ENCODE measurements around the gene ZNF71.
A peak's percentile ranks its signal among the peaks of the same experiment; 100 is the strongest.

The ZNF71 gene

DNA sequence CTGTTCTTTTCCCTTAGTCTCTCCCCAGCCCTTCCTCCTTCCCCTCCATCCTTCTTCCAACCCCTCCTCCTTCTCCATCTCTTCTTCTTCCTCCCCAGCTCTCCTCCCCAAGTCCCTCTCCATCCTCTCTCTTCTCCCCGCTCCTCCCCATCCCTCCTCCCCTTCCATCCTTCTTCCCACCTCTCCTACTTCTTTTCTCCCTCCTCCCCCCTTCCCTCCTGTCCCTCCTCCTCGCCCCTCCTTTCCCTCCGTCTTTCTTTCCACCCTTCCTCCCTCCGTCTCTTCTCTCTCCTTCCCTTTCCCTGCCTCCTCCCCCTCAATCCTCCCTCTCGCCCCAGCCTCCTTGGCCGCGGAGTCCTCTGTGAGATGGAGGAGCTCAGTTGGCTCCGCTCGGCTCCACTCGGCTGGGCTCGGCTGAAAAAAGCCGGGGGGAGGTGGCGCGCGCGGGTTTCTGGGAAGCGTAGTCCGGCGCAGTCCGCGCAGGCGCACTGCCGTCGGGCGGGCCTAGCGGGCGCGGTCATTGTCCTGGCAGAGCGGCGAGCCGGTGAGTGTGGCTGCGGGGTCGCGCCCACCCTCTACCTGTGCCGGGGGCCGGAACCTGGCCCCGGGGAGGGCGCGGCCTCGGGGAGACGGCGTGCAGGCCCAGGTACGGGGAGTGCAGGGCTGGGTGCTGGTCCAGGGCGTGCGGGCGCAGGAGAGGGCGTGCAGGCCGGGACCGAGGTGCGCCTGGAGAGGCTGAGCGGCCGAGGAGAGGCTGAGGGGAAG is at the start of gene ZNF71:
ZNF71 (plus strand) TSS at position 520 of the 765 bp plus-strand sequence. CDS start 6,257 bp downstream, outside the sequence.
- DNase-seq (ENCODE audit: low spot score), result peak; percentile 85
- Mint-ChIP-seq H3K4me3 (peak within 1 kb of the TSS; percentile 95), H3K36me3 (ENCODE audit: low read depth) (peaks cover 19% of the 10 kb centered on the region), H3K27me3 (ENCODE audit: low read depth) (no peaks in the 10 kb centered on the region), H3K27ac (peak within 1 kb of the TSS; percentile 71), H3K9me3 (peaks cover 60% of the 10 kb centered on the region), H3K4me1 (ENCODE audit: low read depth) (peaks cover 10% of the 10 kb centered on the region)

DNA sequence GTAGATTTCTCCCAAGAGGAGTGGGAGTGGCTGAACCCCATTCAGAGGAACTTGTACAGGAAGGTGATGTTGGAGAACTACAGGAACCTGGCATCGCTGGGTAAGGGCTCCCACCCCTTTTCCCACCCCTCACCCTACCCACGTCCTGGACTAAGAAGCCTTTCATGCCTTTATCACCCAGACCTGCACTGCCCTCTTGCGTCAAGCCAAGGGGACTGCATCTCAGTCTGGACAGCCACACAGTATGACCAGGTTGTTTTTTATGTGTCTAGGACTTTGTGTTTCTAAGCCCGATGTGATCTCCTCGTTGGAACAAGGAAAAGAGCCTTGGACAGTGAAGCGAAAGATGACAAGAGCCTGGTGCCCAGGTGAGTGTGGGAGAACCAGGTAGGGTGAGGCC is 47.6 kb upstream of the ZNF71 start:
- no peaks in the 10 kb centered on the region for H3K4me1 Mint-ChIP-seq (ENCODE audit: low read depth)
- peaks cover 60% of the 10 kb centered on the region for H3K9me3 Mint-ChIP-seq
- no peak for DNase-seq (ENCODE audit: low spot score)
- H3K27ac Mint-ChIP-seq, result no peak overlapping the region
- no peak overlapping the region for H3K4me3 Mint-ChIP-seq
- H3K36me3 Mint-ChIP-seq (ENCODE audit: low read depth), result peaks cover 34% of the 10 kb centered on the region
- no peaks in the 10 kb centered on the region for H3K27me3 Mint-ChIP-seq (ENCODE audit: low read depth)

DNA sequence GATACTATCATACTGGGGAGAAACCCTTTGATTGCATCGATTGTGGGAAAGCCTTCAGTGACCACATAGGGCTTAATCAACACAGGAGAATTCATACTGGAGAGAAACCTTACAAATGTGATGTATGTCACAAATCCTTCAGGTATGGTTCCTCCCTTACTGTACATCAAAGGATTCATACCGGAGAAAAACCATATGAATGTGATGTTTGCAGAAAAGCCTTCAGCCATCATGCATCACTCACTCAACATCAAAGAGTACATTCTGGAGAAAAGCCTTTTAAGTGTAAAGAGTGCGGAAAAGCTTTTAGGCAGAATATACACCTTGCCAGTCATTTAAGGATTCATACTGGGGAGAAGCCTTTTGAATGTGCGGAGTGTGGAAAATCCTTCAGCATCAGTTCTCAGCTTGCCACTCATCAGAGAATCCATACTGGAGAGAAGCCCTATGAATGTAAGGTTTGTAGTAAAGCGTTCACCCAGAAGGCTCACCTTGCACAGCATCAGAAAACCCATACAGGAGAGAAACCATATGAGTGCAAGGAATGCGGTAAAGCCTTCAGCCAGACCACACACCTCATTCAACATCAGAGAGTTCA is 40.7 kb upstream of the ZNF71 start:
- peaks cover 28% of the 10 kb centered on the region for H3K36me3 Mint-ChIP-seq (ENCODE audit: low read depth)
- peaks cover 64% of the 10 kb centered on the region for H3K9me3 Mint-ChIP-seq
- H3K27ac Mint-ChIP-seq, result no peak overlapping the region
- no peaks in the 10 kb centered on the region for H3K4me1 Mint-ChIP-seq (ENCODE audit: low read depth)
- no peak for DNase-seq (ENCODE audit: low spot score)
- H3K4me3 Mint-ChIP-seq, result no peak overlapping the region
- no peaks in the 10 kb centered on the region for H3K27me3 Mint-ChIP-seq (ENCODE audit: low read depth)

DNA sequence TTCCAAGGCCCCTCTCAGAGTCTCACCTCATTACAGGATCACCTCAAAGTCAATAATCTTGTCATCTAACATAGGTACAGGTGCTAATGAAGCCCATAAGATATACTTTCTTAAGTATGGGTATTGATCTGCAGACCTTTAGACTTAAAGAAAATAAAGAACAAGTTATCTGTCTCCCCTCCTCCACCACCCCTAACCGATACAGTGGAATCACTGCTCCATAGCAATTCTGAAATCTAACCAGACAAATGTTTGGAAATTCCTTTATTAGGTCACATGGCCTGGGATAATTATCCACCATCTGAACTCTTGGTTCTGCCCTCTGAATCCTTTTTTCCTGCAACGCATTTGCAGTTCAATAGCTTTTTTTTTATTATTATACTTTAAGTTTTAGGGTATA is 32.3 kb upstream of the ZNF71 start:
- Mint-ChIP-seq H3K9me3 (peaks cover 93% of the 10 kb centered on the region), H3K27me3 (ENCODE audit: low read depth) (no peaks in the 10 kb centered on the region), H3K4me1 (ENCODE audit: low read depth) (peaks cover 3% of the 10 kb centered on the region), H3K27ac (no peak overlapping the region), H3K4me3 (no peak overlapping the region), H3K36me3 (ENCODE audit: low read depth) (peaks cover 11% of the 10 kb centered on the region)
- no peak for DNase-seq (ENCODE audit: low spot score)

DNA sequence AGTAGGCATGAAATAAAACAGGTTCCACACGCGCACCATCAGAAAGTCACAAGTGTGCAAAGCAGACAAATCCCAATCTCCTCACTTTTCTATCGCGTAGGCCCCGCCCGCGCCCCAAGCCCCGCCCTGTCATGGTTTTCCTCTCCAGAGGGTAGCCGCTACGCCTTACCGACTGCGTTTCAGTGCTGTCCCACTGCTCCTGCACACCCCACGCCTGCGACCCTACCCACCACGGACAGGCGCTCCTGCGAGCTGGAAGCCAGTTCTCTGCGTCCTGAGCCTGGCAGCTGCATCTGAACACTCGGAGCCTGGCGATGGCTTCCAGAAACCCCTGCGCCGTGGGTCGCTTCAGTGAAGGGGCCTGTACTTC is 28.2 kb upstream of the ZNF71 start:
- peaks cover 4% of the 10 kb centered on the region for H3K4me1 Mint-ChIP-seq (ENCODE audit: low read depth)
- peak overlapping the region; percentile 79 for H3K27ac Mint-ChIP-seq
- peaks cover 40% of the 10 kb centered on the region for H3K36me3 Mint-ChIP-seq (ENCODE audit: low read depth)
- peak overlapping the region; percentile 93 for H3K4me3 Mint-ChIP-seq
- peaks cover 84% of the 10 kb centered on the region for H3K9me3 Mint-ChIP-seq
- H3K27me3 Mint-ChIP-seq (ENCODE audit: low read depth), result no peaks in the 10 kb centered on the region
- DNase-seq (ENCODE audit: low spot score), result no peak

DNA sequence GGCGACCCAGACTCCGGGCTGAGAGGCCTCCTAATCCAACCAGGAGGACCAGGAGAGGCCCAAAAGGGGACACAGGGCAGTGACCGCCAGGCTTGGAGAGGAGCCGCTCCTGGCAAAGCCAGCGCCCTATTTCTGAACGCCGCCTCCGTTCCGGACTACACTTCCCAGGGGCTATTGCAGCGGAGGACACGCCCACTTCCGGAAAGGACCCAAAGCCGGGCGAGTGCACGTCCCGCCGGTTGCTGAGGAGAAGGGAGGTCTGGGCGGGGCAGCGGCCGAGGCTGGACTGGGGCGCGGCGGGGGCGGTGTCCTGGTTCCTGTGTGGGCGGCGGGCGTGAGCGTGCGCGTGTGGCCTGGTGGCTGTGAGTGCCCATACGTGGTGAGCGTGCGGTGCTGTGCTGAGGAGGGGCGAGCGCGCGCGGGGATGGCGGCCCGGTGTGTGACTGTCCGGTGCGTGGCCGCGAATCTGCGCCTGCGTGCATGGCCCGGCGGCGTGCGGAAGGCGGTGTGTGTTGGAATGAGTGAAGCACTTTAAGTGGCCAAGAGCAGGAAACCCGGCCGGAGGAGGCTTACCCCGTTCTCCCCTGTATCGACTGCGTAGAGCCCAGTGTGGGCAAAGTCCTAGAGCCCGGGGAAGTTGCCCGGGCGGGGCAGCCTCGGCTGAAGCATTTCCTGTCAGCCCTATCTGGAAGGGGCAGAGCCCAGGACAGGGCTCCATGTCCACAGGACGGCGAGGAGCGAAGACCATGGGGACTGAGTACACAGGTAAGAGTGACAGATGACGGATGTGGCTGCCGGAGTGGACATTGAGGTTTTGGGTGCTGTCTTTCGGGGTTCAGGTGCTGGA is 27.6 kb upstream of the ZNF71 start, which contains the start of gene ZNF470:
ZNF470 (plus strand) TSS at position 195 of the 847 bp plus-strand sequence. CDS start 2,844 bp downstream, outside the sequence.
- peaks cover 40% of the 10 kb centered on the region for H3K36me3 Mint-ChIP-seq (ENCODE audit: low read depth)
- peak within 1 kb of the TSS; percentile 79 for H3K27ac Mint-ChIP-seq
- peak; percentile 87 for DNase-seq (ENCODE audit: low spot score)
- H3K27me3 Mint-ChIP-seq (ENCODE audit: low read depth), result no peaks in the 10 kb centered on the region
- H3K9me3 Mint-ChIP-seq, result peaks cover 78% of the 10 kb centered on the region
- peaks cover 4% of the 10 kb centered on the region for H3K4me1 Mint-ChIP-seq (ENCODE audit: low read depth)
- H3K4me3 Mint-ChIP-seq, result peak within 1 kb of the TSS; percentile 93

DNA sequence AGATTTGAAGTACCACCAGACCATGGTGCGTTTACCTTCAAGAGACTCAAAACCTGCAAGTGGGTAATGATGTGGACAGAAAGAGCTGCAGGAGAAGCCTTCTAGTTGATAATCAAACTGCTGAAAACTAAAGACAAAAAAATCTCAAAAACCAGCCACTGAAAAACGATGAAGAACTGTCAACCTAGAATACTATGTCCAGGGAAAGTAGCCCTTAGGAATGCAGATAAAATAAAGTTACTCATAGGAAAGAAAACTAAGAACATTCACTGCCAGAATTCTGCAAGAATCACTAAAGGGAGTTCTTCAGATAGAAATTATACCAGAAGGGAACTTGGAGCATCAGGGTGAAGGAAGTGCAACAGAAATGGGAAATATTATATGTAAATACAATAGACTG is 22.5 kb upstream of the ZNF71 start:
- no peaks in the 10 kb centered on the region for H3K27me3 Mint-ChIP-seq (ENCODE audit: low read depth)
- no peak overlapping the region for H3K4me3 Mint-ChIP-seq
- peaks cover 3% of the 10 kb centered on the region for H3K4me1 Mint-ChIP-seq (ENCODE audit: low read depth)
- H3K27ac Mint-ChIP-seq, result no peak overlapping the region
- peaks cover 61% of the 10 kb centered on the region for H3K36me3 Mint-ChIP-seq (ENCODE audit: low read depth)
- peaks cover 78% of the 10 kb centered on the region for H3K9me3 Mint-ChIP-seq
- no peak for DNase-seq (ENCODE audit: low spot score)

DNA sequence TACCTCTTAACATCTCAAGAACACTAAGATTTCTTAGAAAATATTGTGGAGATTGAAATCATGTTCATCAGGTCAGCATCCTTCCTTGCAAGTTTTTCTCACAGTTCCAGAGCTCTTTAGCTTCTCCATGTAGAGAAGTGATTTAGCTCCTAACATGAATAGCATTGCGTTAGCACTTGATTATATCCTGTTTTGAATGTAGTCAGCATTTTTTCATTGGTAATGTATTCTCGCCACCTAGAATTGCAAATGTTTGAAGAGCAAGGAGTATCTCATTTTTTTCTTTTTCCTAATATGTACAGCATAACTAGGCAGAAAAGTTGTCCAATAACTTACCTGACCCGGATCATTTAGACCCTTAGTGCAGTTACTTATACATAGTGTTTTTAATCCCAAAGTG is 21.2 kb upstream of the ZNF71 start:
- Mint-ChIP-seq H3K9me3 (peaks cover 81% of the 10 kb centered on the region), H3K4me3 (no peak overlapping the region), H3K4me1 (ENCODE audit: low read depth) (no peaks in the 10 kb centered on the region), H3K36me3 (ENCODE audit: low read depth) (peaks cover 54% of the 10 kb centered on the region), H3K27me3 (ENCODE audit: low read depth) (no peaks in the 10 kb centered on the region), H3K27ac (no peak overlapping the region)
- DNase-seq (ENCODE audit: low spot score), result no peak

DNA sequence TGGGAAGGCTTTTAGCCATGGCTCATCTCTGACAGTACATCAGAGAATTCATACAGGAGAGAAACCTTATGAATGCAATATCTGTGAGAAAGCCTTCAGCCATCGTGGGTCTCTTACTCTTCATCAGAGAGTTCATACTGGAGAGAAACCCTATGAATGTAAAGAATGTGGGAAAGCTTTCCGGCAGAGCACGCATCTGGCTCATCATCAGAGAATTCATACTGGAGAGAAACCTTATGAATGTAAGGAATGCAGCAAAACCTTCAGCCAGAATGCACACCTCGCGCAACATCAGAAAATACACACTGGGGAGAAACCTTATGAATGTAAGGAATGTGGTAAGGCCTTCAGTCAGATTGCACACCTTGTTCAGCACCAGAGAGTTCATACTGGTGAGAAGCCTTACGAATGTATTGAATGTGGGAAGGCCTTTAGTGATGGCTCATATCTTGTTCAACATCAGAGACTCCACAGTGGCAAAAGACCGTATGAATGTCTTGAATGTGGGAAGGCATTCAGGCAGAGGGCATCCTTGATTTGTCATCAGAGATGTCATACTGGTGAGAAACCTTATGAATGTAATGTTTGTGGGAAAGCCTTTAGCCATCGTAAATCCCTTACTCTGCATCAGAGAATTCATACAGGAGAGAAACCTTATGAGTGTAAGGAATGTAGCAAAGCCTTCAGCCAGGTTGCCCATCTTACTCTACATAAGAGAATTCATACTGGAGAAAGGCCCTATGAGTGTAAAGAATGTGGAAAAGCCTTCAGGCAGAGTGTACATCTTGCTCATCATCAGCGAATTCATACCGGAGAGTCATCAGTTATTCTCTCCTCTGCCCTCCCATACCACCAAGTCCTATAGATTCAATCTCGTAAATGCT is 17.1 kb upstream of the ZNF71 start:
- DNase-seq (ENCODE audit: low spot score), result no peak
- Mint-ChIP-seq H3K4me3 (no peak overlapping the region), H3K27me3 (ENCODE audit: low read depth) (no peaks in the 10 kb centered on the region), H3K9me3 (peaks cover 78% of the 10 kb centered on the region), H3K36me3 (ENCODE audit: low read depth) (peaks cover 32% of the 10 kb centered on the region), H3K27ac (no peak overlapping the region), H3K4me1 (ENCODE audit: low read depth) (no peaks in the 10 kb centered on the region)

DNA sequence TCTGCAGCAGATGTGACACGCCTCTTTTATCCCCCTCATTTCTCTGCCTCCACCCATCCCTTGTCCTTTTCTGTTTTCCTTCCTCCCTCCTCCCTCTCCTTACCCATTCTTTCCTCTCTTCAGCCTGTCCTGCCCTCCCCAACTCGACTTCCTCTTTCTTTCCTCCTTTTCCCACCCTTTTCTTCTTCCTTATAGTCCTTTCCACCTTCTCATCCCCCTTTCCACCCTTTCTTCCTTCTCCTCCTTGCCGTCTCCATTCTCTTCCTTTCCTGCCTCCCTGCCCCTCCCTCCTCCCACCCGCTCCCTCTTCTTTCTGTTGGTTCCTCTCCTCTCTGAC is 688 bp upstream of the ZNF71 start:
- Mint-ChIP-seq H3K36me3 (ENCODE audit: low read depth) (peaks cover 19% of the 10 kb centered on the region), H3K4me1 (ENCODE audit: low read depth) (peaks cover 10% of the 10 kb centered on the region), H3K27me3 (ENCODE audit: low read depth) (no peaks in the 10 kb centered on the region), H3K27ac (peak overlapping the region; percentile 64), H3K9me3 (peaks cover 60% of the 10 kb centered on the region), H3K4me3 (peak overlapping the region; percentile 95)
- DNase-seq (ENCODE audit: low spot score), result no peak

DNA sequence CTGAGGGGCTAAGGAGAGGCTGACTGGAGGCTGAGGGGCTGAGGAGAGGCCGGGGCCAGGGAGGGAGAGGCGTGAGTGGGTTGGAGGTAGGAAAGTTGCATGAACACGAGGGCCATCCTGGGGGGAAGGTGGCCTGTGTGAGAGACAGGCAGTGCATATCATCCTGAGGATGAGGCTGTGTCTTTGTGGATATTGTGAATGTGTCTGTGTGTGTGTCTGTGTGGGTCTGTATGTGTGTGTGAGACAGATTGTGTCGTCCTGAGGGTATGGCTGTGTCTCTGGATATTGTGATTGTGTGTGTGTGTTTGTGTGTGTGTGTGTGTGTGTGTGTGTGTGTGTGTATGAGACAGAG is 422 bp downstream of the ZNF71 start:
- H3K36me3 Mint-ChIP-seq (ENCODE audit: low read depth), result peaks cover 21% of the 10 kb centered on the region
- H3K4me3 Mint-ChIP-seq, result peak overlapping the region; percentile 95
- H3K4me1 Mint-ChIP-seq (ENCODE audit: low read depth), result peaks cover 10% of the 10 kb centered on the region
- no peak for DNase-seq (ENCODE audit: low spot score)
- no peaks in the 10 kb centered on the region for H3K27me3 Mint-ChIP-seq (ENCODE audit: low read depth)
- H3K27ac Mint-ChIP-seq, result peak overlapping the region; percentile 71
- H3K9me3 Mint-ChIP-seq, result peaks cover 57% of the 10 kb centered on the region

DNA sequence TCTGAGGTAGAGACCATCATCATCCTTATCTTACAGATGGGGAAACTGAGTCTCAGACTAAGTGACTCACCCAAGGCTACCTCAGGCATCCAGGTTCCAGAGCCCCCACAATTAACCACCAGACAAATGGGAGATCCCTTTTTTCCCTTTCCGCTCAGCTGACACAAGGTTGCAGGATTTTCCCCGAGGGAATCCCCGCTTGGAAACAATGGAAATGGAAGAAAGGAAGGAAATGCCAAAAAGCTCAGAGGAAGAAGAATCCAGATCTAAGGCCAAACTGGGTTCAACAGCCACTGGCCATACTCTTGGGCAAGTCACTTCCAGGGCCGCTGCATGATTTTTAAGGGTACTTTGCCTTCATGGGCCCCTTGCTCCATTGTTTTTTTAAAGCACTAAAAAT is 1.6 kb downstream of the ZNF71 start:
- Mint-ChIP-seq H3K4me1 (ENCODE audit: low read depth) (peaks cover 10% of the 10 kb centered on the region), H3K27me3 (ENCODE audit: low read depth) (no peaks in the 10 kb centered on the region), H3K27ac (no peak overlapping the region), H3K9me3 (peaks cover 61% of the 10 kb centered on the region), H3K4me3 (no peak overlapping the region), H3K36me3 (ENCODE audit: low read depth) (peaks cover 32% of the 10 kb centered on the region)
- DNase-seq (ENCODE audit: low spot score), result no peak

DNA sequence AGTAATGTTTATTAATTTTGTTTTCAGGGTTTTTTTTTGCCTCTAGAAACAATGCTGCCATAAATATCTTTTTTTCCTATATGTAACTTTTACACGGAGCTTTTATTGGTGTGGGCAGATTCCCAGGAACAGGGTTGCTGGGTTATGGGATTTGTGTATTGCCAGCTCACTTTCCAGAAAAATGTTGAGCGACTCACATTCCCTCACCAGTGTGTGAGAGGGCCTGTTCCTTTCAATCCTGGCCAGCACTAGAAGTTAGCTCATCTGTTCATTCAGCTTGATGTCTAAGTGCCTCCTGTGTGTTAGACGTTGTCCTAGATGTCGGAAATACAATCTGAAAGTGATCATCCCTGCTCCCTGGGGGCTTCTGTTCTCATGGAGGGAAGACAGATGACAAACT is 2.6 kb downstream of the ZNF71 start:
- Mint-ChIP-seq H3K4me3 (no peak overlapping the region), H3K27ac (no peak overlapping the region), H3K9me3 (peaks cover 60% of the 10 kb centered on the region), H3K27me3 (ENCODE audit: low read depth) (no peaks in the 10 kb centered on the region), H3K36me3 (ENCODE audit: low read depth) (peaks cover 42% of the 10 kb centered on the region), H3K4me1 (ENCODE audit: low read depth) (peaks cover 10% of the 10 kb centered on the region)
- no peak for DNase-seq (ENCODE audit: low spot score)
